Endometrium (tissue), 2 donors: ENCODE data around the gene WDR43.

Experiments used
- FAIRE-seq: peaks from 2 replicates; lab custom pipeline; 2012; peaks lifted over from hg19 to GRCh38; lab: Jason Lieb, UNC
- donor health status: control.
- donor health status: control.

The WDR43 gene

GRCh38 chr2:28994074-28994473 is 99.6 kb downstream of the WDR43 start:
- FAIRE-seq = no peak

DNA sequence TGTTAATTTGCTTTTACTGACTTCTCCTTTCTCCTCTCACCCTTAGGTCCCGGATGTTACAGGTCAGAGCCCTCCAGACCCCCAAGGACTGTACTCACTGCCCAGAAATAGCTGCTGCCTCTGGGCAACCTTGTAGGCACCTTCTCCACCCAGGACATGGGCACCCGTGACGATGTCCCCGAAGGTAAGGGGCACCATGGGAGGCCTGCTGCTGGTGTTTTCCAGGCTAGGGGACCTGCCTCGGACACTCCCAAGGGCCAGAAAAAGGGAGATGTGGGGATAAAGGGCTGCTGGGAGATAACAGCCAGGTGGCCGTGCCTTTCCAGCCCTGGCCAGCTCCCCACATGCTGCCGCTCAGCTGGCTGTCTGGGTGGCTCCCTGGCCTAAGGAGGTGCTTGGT is 100.2 kb downstream of the WDR43 start:
- FAIRE-seq = no peak

DNA sequence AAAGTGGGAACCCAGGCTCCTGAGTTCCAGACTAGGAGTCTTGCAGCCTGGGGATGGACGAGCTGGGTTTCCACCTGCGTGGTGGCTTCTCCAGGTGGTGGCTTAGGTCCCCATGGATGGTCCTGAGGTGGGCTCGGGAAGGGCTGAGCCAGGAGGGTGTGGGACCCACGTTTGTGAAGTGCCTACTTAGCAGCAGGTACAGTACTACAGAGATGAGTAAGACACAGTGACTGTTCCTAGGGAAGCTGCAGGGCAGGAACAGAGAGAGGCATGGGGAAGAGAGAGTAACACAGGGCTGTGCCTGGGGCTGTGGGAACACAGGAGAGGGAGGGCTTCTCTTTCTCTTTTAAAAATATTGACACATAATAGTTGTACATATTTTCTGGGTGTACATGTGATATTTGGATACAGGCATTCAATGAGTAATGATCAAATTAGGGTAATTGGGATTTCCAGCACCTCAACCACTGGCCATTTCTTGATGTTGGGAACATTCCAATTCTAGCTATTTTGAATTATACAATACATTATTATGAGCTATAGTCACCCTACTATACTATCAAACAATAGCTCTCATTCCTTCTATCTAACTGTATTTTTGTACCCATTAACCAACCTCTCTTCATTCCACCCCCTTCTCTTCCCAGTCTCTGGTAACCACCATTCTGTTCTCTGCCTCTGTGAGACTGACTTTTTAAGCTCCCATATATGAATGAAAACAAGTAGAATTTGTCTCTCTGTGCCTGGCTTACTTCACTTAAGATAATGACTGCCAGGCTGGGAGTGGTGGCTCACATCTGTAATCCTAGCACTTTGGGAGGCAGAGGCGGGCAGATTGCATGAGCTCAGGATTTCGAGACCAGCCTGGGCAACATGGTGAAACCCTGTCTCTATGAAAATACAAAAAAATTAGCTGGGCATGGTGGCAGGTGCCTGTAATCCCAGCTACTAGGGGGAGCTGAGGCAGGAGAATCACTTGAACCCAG is 101.6 kb downstream of the WDR43 start:
- FAIRE-seq = no peak

DNA sequence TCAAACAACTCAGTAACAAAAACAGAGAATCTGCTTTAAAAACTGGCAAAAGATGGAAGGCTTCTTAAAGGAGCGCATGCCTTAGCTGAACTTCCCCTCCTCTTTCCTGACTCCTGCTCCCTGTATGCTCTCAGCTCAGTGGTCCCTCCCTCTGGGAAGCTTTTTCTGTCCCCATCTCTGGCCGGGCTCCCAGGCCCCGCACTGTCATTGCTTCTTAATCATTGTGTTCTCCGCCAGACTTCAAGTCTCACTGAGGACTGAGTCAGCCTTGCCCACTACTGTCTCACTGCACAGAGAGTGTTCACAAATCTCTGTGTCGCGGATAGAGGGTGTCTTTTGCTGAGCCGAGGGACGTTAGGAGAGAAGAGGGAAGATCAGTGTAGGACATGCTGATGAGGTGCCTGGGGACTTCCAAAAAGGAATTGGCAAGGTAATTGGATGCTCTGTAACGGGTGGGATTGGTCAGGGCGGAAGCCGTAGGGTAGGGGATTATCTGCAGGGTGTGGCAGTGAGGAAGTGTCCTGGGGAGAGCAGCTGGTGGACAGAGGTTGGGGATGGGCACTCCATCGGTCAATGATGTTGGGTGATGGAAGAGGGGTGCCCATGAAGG is 102.9 kb downstream of the WDR43 start:
- no peak for FAIRE-seq
